GM19328 (cell line): ENCODE results near the gene MAGED2.
"Not testable (repeated sequence)": the region's sequence is repeated elsewhere in the genome, so short reads cannot be mapped to it uniquely, and the experiment has no call there.

Experiments used
- ATAC-seq: cut with Tn5 transposase; IDR thresholded peaks from one replicate; pipeline ENCODE4 v1.9.1; 2021; ENCODE audit warnings: mild to moderate bottlenecking, moderate library complexity; ENCODE audit not compliant: unreplicated experiment

The MAGED2 gene

GRCh38 chrX:54818221-54818620, 10.7 kb downstream of the MAGED2 start:
- ATAC-seq: no peak

- no peak for ATAC-seq
These were observed 11.7 kb downstream of the MAGED2 start for GRCh38 chrX:54819201-54819600.

- ATAC-seq: no peak
These were observed 13.2 kb downstream of the MAGED2 start for GRCh38 chrX:54820737-54821136.

GRCh38 chrX:54821310-54821709, 13.8 kb downstream of the MAGED2 start:
- no peak for ATAC-seq

- no peak for ATAC-seq
These were observed 16.6 kb downstream of the MAGED2 start for GRCh38 chrX:54824195-54824594.

- ATAC-seq: no peak
These were observed 17.2 kb downstream of the MAGED2 start for GRCh38 chrX:54824722-54825121.

- no peak for ATAC-seq
These were observed 18.3 kb downstream of the MAGED2 start for GRCh38 chrX:54825716-54826438.

- ATAC-seq: no peak
These were observed 19.1 kb downstream of the MAGED2 start for GRCh38 chrX:54826598-54826997.

- ATAC-seq: no peak
These were observed 31.0 kb downstream of the MAGED2 start for GRCh38 chrX:54838583-54838982.

- not testable (repeated sequence) for ATAC-seq
These were observed 33.8 kb downstream of the MAGED2 start for GRCh38 chrX:54841184-54841874.

- no peak for ATAC-seq
These were observed 35.1 kb downstream of the MAGED2 start for GRCh38 chrX:54842607-54843006.

- no peak for ATAC-seq
These were observed 35.5 kb downstream of the MAGED2 start for GRCh38 chrX:54843050-54843449.

- not testable (repeated sequence) for ATAC-seq
These were observed 40.2 kb downstream of the MAGED2 start for GRCh38 chrX:54847700-54848099.

GRCh38 chrX:54865208-54865607, 57.7 kb downstream of the MAGED2 start:
- ATAC-seq: no peak
